Posterior vena cava (tissue), 2 donors: ENCODE measurements around the gene TXLNA. TPM values are rescaled to one million over a fixed set of nuclear protein-coding genes. Genes with fewer than 3 reads are reported as not detected.
"Not testable (repeated sequence)": the region's sequence is repeated elsewhere in the genome, so short reads cannot be mapped to it uniquely, and the experiment has no call there.

Source experiments
- DNase-seq: peaks from one replicate; pipeline ENCODE4 v3.0.0-alpha.2; 2020; ENCODE audit warnings: low spot score
- intact Hi-C, 2 donors: fragments of 100-400 bp; cut with DNase I; formaldehyde crosslinking; loops; one replicate each; pipeline versions ENCODE4 v1.14.1 to v1.14.2; 2022 to 2023
- long read RNA-seq, 2 donors: library from polyadenylated mRNA; unstranded; transcript quantifications; one replicate each; pipeline ENCODE4 v2.0.0, GENCODE V29; 2020 to 2021
- total RNA-seq, 2 donors: library from RNA; stranded (reverse); fragmentation: NEBNext Ultra II Directional; extraction: Animal tissue kit (Norgen Biotek cat#: 25700); gene quantifications; one replicate each; pipeline ENCODE4 v1.2.1, GENCODE V29; 2021
- donor health status: DM: yes; HTN: yes; CAD: no.
- donor health status: DM: yes; HTN: yes; CAD: no.

The TXLNA gene
- 10 to 100 TPM; 44.8 to 45.3 TPM for total RNA-seq
- long read RNA-seq, donor 1, full-length matches to known transcripts: 2 of 17 reads
- long read RNA-seq, donor 1, partial matches to known transcripts: 2 of 17 reads
- long read RNA-seq, donor 1, other reads (novel, unspliced or antisense): 13 of 17 reads
- long read RNA-seq, donor 2, partial matches to known transcripts: 4 of 32 reads
- long read RNA-seq, donor 2, other reads (novel, unspliced or antisense): 28 of 32 reads

- intact Hi-C loops: no loop called here
- DNase-seq: peak; percentile 99
Measured at GRCh38 chr1:32179443-32180185, at the start of gene TXLNA. Gene TXLNA, plus strand, starts transcription at chr1:32179675. Its CDS starts 671 bp downstream, at chr1:32180346.

DNA sequence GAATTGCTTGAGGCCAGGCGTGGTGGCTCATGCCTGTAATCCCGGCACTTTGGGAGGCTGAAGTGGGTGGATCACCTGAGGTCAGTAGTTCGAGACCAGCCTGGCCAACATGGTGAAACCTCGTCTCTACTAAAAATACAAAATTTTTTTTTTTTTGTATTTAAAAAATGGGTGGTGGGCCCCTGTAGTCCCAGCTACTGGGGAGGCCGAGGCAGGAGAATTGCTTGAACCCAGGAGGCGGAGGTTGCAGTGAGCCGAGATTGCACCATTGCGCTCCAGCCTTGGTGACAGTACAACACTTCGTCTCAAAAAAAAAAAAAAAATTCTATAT is 45.6 kb upstream of the TXLNA start:
- DNase-seq, intact Hi-C loops: not testable (repeated sequence)

GRCh38 chr1:32137111-32137510 is 42.4 kb upstream of the TXLNA start:
- intact Hi-C loops: no loop called here
- DNase-seq: no peak

- DNase-seq: no peak
Measured at GRCh38 chr1:32138965-32139364, 40.5 kb upstream of the TXLNA start.

DNA sequence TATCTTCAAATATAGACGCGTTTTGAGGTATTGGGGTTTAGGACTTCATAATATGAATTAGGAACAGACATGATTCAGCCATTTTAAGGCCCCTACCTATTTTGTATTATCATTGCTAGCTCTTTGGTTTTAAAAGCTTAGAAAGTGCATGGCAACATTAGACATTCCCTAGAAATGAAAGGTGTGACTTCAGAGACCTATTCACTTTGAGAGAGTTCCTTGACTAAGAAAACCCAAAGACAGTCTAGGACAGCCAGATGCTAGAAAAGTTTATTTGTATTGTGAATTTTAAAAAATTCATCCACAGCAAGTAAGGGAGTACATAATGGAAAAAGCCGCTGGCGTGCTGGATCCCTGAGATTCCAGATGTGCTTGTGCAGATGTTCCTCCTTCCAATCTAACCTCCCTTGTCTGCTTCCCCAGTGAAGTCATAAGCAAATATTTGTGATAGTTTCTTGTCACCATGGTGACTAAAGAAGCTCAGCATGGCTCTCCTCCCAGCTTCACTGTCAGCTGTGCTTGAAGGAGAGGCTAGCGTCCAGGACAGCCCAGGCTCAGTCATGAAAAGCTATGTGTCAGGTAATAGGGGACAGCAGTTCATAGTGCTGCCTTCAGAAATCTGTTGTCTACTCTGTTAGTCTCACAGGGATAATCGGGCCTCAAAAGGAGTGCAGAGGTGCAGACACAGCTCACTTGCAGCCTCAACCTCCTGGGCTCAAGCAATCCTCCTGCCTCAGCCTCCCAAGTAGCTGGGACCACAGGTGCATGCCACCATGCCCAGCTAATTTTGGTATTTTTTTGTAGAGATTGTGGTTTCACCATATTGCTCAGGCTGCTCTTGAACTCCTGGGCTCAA is 36.8 kb upstream of the TXLNA start:
- intact Hi-C loops: no loop called here
- DNase-seq: no peak

More at GRCh38 chr1:32138965-32139364, 40.5 kb upstream of the TXLNA start:
- intact Hi-C loops: no loop called here

GRCh38 chr1:32143302-32143695 is 36.2 kb upstream of the TXLNA start:
- DNase-seq: not testable (repeated sequence)

DNA sequence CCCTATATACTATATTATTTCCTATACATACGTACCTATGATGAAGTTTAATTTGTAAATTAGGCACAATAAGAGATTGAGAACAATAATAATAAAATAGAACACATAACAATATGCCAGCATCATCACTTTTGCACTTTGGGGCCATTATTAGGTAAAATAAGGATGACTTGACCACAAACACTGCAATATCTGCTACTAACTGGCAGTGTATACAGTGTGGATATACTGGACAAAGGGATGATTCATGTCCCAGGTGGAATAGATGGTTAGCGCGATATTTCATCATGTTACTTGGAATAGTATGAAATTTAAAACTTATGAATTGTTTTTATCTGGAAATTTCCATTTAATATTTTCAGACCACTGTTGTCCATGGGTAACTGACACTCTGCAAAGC is 35.4 kb upstream of the TXLNA start:
- no peak for DNase-seq
- intact Hi-C loops: no loop called here

More at GRCh38 chr1:32143302-32143695, 36.2 kb upstream of the TXLNA start:
- intact Hi-C loops: not testable (repeated sequence)

GRCh38 chr1:32147799-32148198 is 31.7 kb upstream of the TXLNA start:
- not testable (repeated sequence) for DNase-seq
- intact Hi-C loops: loop anchor here in 1 of 2 donors (1.0 kb wide), 1 partner anchor 20 kb away; no protein-coding TSS in a partner anchor

- intact Hi-C loops: no loop called here
- no peak for DNase-seq
Measured at GRCh38 chr1:32150847-32151246, 28.6 kb upstream of the TXLNA start.

GRCh38 chr1:32151319-32151787 is 28.1 kb upstream of the TXLNA start:
- intact Hi-C loops: no loop called here
- DNase-seq: no peak

GRCh38 chr1:32159189-32159588 is 20.3 kb upstream of the TXLNA start:
- intact Hi-C loops: no loop called here
- no peak for DNase-seq

DNA sequence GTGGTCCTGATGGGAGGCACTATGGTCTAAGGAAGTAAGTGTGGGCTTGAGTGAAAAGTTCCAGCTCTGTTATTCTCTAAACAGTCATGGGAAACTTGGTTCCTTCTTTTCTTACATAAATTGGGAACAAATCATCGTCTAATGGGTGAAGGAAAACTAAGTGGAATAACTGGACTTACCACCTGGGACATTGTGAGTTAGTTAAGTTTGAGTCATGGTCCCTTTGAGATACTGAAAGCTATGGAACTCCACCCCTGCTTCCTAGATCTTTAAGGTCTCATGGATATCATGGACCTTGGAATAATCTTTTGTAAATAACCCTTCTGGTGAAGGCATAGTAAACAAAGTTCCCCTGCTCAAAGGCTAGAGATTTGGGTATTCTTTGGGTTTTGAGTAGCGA is 16.1 kb upstream of the TXLNA start:
- DNase-seq: no peak
- intact Hi-C loops: no loop called here

GRCh38 chr1:32165633-32166032 is 13.8 kb upstream of the TXLNA start:
- intact Hi-C loops, DNase-seq: not testable (repeated sequence)

GRCh38 chr1:32170991-32171390 is 8.5 kb upstream of the TXLNA start:
- DNase-seq: no peak
- intact Hi-C loops: no loop called here

DNA sequence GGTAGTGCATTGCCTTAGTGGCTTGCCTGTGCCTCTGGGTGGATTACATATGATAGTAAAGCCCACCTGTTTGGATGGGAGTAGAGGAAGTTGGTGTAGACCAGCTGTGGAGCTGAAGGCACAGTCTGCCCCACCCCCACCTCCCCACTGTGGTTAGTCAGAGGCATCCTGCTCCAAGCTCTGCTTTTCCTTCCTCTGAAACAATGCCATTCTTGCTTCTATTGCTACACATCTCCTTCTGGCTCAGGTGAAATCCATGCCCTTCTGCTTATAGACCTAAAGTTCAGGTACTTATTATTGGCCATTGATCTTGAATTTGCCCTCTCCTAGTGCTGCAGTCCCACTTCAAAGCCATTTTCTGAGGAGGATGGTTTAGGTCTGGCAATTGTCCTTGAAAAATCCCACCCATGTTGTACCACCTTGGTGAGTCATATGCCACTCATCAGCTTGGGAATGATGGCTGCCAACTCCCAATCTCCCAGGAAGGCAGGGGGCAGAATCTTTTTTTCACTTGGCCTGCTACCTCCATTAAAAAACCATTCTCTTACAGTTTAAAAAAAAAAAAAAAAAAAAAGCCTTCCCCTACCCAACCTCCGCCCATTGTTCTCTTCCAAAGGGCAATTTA is 6.7 kb upstream of the TXLNA start:
- no peak for DNase-seq
- intact Hi-C loops: no loop called here

GRCh38 chr1:32178380-32179192 is 889 bp upstream of the TXLNA start:
- no peak for DNase-seq
- intact Hi-C loops: no loop called here

DNA sequence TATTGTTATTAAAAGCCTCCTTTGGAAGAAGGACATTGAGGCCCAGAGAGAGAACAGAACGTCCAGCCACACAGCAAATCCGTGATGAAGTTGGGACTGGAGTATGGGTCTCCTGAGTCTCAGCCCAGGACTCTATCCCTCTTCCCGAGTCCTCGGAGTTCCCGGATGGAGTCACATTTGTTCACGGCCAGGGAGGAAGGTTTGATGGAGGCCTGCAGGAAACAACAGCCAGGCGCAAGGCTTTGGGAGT is 357 bp upstream of the TXLNA start:
- no peak for DNase-seq
- intact Hi-C loops: no loop called here

- intact Hi-C loops: no loop called here
- peak; percentile 87 for DNase-seq
Measured at GRCh38 chr1:32180186-32181060, 948 bp downstream of the TXLNA start.
